GM06990 (cell line): Measurements from ENCODE around the gene ZNF579.

ENCODE experiments used
- DNase-seq: peaks from one replicate; pipeline ENCODE4 v3.0.0-alpha.2; 2011; ENCODE audit not compliant: insufficient read length; ENCODE audit errors: extremely low read depth
- H3K27me3 ChIP-seq: replicated peaks from 2 replicates; pipeline ENCODE4 v1.6.0; 2011; ENCODE audit warnings: low read length; ENCODE audit not compliant: control insufficient read depth, insufficient read depth
- H3K36me3 ChIP-seq: 2 replicates; pipeline ENCODE4 v1.5.1; 2011; ENCODE audit warnings: low read length; ENCODE audit not compliant: control insufficient read depth, insufficient read depth
- H3K4me3 ChIP-seq: replicated peaks from 2 replicates; pipeline ENCODE4 v1.5.1; 2011; ENCODE audit warnings: low read depth, mild to moderate bottlenecking, control low read depth, low read length
- CTCF ChIP-seq: IDR thresholded peaks from 2 replicates; pipeline ENCODE4 v1.5.1; 2011; ENCODE audit warnings: low read length, control low read depth, mild to moderate bottlenecking, inconsistent platforms; ENCODE audit not compliant: insufficient read depth, poor library complexity, severe bottlenecking

Gene ZNF579, protein sequence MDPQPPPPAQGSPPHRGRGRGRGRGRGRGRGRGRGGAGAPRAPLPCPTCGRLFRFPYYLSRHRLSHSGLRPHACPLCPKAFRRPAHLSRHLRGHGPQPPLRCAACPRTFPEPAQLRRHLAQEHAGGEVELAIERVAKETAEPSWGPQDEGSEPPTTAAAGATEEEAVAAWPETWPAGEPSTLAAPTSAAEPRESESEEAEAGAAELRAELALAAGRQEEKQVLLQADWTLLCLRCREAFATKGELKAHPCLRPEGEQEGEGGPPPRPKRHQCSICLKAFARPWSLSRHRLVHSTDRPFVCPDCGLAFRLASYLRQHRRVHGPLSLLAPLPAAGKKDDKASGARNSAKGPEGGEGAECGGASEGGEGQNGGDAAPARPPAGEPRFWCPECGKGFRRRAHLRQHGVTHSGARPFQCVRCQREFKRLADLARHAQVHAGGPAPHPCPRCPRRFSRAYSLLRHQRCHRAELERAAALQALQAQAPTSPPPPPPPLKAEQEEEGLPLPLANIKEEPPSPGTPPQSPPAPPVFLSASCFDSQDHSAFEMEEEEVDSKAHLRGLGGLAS

DNA sequence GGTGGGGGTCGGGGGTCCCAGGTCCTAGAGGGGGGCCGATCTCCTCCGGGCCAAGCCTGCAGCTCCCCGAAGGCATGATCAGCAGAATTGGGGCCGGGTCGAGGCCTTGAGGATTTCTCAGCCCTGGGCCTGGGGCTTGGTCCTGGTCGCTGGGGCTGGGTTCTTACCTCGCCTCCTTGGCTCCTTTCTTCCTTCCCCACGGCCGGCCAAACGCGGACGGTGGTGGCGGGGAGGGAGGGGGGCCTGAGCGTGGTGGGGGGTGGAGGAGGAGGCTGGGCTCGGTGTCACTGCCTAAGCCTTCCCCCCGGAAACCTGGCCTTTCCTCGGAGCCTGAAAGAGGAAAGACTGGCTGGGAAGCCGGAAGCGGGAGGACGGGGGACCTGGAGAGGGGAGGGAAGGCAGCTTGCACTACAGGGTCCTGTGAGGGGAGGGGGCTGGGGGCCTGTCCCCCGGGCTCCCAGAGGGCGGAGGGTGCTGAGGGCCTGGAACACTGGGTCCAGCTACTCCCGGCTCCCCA is at the start of gene ZNF579:
Gene ZNF579, minus strand, starts transcription at position 221 of the 517 bp plus-strand sequence. CDS start 1,209 bp downstream, outside the sequence.
- no peak for TF ChIP-seq CTCF
- H3K36me3 ChIP-seq = peaks cover 2% of the 10 kb centered on the region
- peak; percentile 83 for DNase-seq
- no peaks in the 10 kb centered on the region; the same call in 1 of the 2 replicates for H3K27me3 ChIP-seq
- H3K4me3 ChIP-seq = peak within 1 kb of the TSS; percentile 85

DNA sequence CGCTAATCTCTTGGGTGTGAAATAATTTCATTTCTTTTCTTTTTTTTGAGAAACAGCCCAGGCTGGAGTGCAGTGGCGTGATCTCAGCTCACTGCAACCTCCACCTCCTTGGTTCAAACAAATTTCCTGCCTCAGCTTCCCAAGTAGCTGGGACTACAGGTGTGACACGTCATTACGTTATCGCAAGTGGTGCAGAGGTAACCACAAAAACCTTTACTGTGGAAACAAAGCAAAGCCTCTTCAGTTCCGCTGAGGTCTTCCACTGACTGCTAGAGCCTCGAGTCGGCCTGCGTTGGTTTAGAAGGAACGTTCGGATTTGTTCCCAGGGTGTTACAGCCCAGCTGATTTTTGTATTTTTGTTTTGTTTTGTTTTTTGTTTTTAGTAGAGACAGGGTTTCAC is 45.7 kb upstream of the ZNF579 start:
- H3K27me3 ChIP-seq = no peaks in the 10 kb centered on the region
- H3K36me3 ChIP-seq = no peaks in the 10 kb centered on the region; the same call in 1 of the 2 replicates
- DNase-seq = no peak
- no peak overlapping the region for H3K4me3 ChIP-seq
- no peak for TF ChIP-seq CTCF

- H3K36me3 ChIP-seq = no peaks in the 10 kb centered on the region; the same call in 1 of the 2 replicates
- no peak for DNase-seq
- H3K27me3 ChIP-seq = no peaks in the 10 kb centered on the region
- no peak for TF ChIP-seq CTCF
- peak overlapping the region; percentile 79 for H3K4me3 ChIP-seq
Observed at GRCh38 chr19:55625004-55625326, 44.3 kb upstream of the ZNF579 start.

DNA sequence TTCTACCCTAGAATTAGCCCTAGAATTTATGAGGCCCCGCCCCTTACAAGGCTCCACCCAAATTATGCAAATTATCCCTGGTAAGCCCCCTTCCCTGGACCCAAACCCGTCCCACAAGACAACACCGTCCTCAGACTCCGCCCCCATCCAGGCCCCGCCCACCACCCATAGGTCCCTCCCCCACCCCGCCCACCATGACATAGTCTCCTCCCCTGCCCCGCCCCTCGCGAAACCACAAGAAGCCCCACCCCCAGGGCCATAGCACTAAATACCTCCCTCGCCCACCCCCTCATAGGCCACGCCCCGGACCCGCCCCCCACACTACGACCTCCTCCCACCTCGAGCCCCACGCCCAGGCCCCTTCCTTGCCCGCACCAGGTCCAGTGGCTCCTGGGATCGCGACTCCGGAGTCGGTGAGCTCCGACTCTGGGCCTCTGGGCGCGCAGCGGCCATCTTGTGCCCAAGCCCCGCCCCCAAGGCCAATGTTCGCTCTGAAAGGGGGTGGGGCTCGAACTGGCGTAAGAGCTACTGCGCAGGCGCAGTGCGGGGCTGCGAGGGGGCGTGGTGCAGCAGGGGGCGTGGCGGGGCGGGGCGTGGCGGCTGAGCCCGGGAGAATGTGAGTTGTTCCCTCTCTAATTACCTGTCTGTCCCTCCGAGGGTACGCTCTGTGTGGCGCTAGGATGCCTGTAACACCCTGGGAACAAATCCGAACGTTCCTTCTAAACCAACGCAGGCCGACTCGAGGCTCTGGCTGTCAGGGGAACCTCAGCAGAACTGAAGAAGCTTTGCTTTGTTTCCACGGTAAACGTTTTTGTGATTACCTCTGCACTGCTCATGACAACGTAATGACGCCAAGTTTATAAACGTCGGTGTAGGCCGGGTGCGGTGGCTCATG is 43.7 kb upstream of the ZNF579 start, which contains the start of gene ZNF784:
Gene ZNF784, minus strand, starts transcription at position 458 of the 895 bp plus-strand sequence. Its CDS starts 5 bp downstream, at position 453.
- H3K27me3 ChIP-seq = no peaks in the 10 kb centered on the region
- H3K4me3 ChIP-seq = peak within 1 kb of the TSS; percentile 79
- H3K36me3 ChIP-seq = no peaks in the 10 kb centered on the region; the same call in 1 of the 2 replicates
- no peak for TF ChIP-seq CTCF
- peak; percentile 88 for DNase-seq

GRCh38 chr19:55623561-55623960 is 42.9 kb upstream of the ZNF579 start:
- H3K27me3 ChIP-seq = no peaks in the 10 kb centered on the region
- no peak for TF ChIP-seq CTCF
- H3K36me3 ChIP-seq = no peaks in the 10 kb centered on the region; the same call in 1 of the 2 replicates
- no peak for DNase-seq
- no peak overlapping the region for H3K4me3 ChIP-seq
